HepG2 (cell line): Measurements from ENCODE around the gene P4HA1. TPM values are rescaled to one million over a fixed set of nuclear protein-coding genes. Genes with fewer than 3 reads are reported as not detected.
A peak's percentile ranks its signal among the peaks of the same experiment; 100 is the strongest.

ENCODE experiments used
- ATF1 ChIP-seq: IDR thresholded peaks from 2 replicates; pipeline ENCODE4 v1.6.1; 2016; ENCODE audit warnings: mild to moderate bottlenecking, control low read depth
- CBX5 ChIP-seq: sonication (generic); formaldehyde crosslinking; IDR thresholded peaks from 2 replicates; pipeline ENCODE4 v1.4.0; 2020; ENCODE audit warnings: missing genetic modification reagents, borderline replicate concordance
- ELF3 ChIP-seq: IDR thresholded peaks from 2 replicates; pipeline ENCODE4 v1.6.1; 2016; ENCODE audit warnings: missing genetic modification reagents, missing compliant biosample characterization
- FOXA1 ChIP-seq, 2 experiments: fragments of 450-650 bp in 1 of 2; sonication (generic) in 1 of 2; formaldehyde crosslinking in 1 of 2; IDR thresholded peaks; 2 replicates each; pipeline versions ENCODE4 v1.4.0 to v1.6.1; 2016 to 2020; ENCODE audit warnings: missing genetic modification reagents in 1 of 2
- KLF16 ChIP-seq, 2 experiments: sonication (generic) in 1 of 2; formaldehyde crosslinking in 1 of 2; IDR thresholded peaks; 2 replicates each; pipeline versions ENCODE4 v1.6.1 to v1.8.0; 2016 to 2023; ENCODE audit warnings: missing genetic modification reagents in 2 of 2, missing compliant biosample characterization in 1 of 2
- RFXAP ChIP-seq: sonication (generic); formaldehyde crosslinking; IDR thresholded peaks from 2 replicates; pipeline ENCODE4 v1.4.0; 2020; ENCODE audit warnings: missing genetic modification reagents, borderline replicate concordance
- TCF12 ChIP-seq, 2 experiments: fragments of 450-650 bp in 1 of 2; sonication (generic) in 1 of 2; formaldehyde crosslinking in 1 of 2; IDR thresholded peaks; 2 replicates each; pipeline versions ENCODE4 v1.6.1 to v1.8.0; 2017 to 2022; ENCODE audit warnings: antibody characterized with exemption in 1 of 2, mild to moderate bottlenecking in 1 of 2, missing genetic modification reagents in 1 of 2, moderate library complexity in 1 of 2
- ZBTB40 ChIP-seq, 2 experiments: fragments of 450-650 bp in 1 of 2; sonication (generic) in 1 of 2; formaldehyde crosslinking in 1 of 2; IDR thresholded peaks; 2 replicates each; pipeline versions ENCODE4 v1.6.1 to v1.8.0; 2016 to 2022; ENCODE audit warnings: antibody characterized with exemption in 1 of 2, mild to moderate bottlenecking in 1 of 2, missing genetic modification reagents in 1 of 2
- ZMYM4 ChIP-seq: sonication (generic); formaldehyde crosslinking; IDR thresholded peaks from 2 replicates; pipeline ENCODE4 v1.8.1; 2023; ENCODE audit warnings: mild to moderate bottlenecking, missing genetic modification reagents
- ZNF143 ChIP-seq: sonication (generic); formaldehyde crosslinking; IDR thresholded peaks from 2 replicates; pipeline ENCODE4 v1.4.0; 2020; ENCODE audit warnings: missing genetic modification reagents
- ZNF230 ChIP-seq: sonication (generic); formaldehyde crosslinking; IDR thresholded peaks from 2 replicates; pipeline ENCODE4 v1.4.0; 2020; ENCODE audit warnings: mild to moderate bottlenecking, missing genetic modification reagents
- ZNF260 ChIP-seq: sonication (generic); formaldehyde crosslinking; IDR thresholded peaks from 2 replicates; pipeline ENCODE4 v1.4.0; 2020; ENCODE audit warnings: missing genetic modification reagents, low read depth, mild to moderate bottlenecking, borderline replicate concordance
- ZNF609 ChIP-seq: sonication (generic); formaldehyde crosslinking; IDR thresholded peaks from 2 replicates; pipeline ENCODE4 v1.4.0; 2020; ENCODE audit warnings: mild to moderate bottlenecking, missing genetic modification reagents, borderline replicate concordance
- polyA plus RNA-seq, 8 experiments: library from polyadenylated mRNA; depleted of rRNA in 3 of 8; stranded (reverse) in 7 of 8; unstranded in 1 of 8; fragments of >200 nt; fragmentation: Illumina TruSeq in 4 of 8; extraction: Trizol in 4 of 8; gene quantifications; 2 replicates each; pipeline versions ENCODE4 v1.2.1 to v1.2.3, GENCODE V29; 2011 to 2016; ENCODE audit warnings: low read depth in 4 of 8, missing spikeins in 1 of 8, mixed read lengths in 1 of 8; ENCODE audit not compliant: insufficient read depth in 1 of 8
- total RNA-seq, 5 experiments: library from RNA; depleted of rRNA; stranded (reverse); fragments of >200 nt; fragmentation: Illumina TruSeq; extraction: Trizol; gene quantifications; 2 replicates each; pipeline ENCODE4 v1.2.3, GENCODE V29; 2016; ENCODE audit warnings: low read depth in 1 of 5
- TF ChIP-seq, protein P1 (sequence below): sonication (generic); formaldehyde crosslinking; IDR thresholded peaks from 2 replicates; pipeline ENCODE4 v1.5.0; 2020; ENCODE audit warnings: missing genetic modification reagents

Gene P4HA1
- total and polyA plus RNA-seq, 2 of the 13 experiments (the other 11 are each of a cell fraction or from before 2014, with no cell fraction given), result 63.1 to 196 TPM

DNA sequence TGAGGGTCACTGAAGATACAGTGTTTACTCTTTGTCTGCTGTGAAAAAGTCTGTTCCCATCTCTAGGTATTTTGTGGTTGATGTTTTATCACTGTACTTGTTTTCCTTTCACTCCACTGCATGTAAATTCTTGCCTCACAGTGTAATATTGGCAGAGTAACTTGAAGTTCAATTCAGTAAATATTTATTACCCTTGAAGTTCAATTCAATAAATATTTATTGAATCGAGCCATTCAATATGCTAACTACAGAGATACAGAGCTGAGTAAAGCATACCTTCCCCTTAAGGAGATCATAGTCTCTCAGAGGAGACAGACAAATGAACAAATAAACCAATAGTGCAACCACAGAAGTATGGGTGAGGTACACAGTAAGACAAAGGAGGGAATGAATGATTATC, 22.8 kb upstream of the P4HA1 start (continued):
- no peak for TF ChIP-seq ZBTB40 (IDR thresholded peaks at IDR 0.05)
- TF ChIP-seq ZBTB40 (CRISPR knock-in tag; IDR thresholded peaks at IDR 0.05), result no peak
- no peak for TF ChIP-seq RFXAP (CRISPR knock-in tag)
- 0 out of 2 replicates have a peak, but pooled peaks have one; percentile 22 for TF ChIP-seq ELF3 (CRISPR knock-in tag)
- no peak for TF ChIP-seq KLF16 (CRISPR knock-in tag; IDR thresholded peaks at IDR 0.05)
- no peak for TF ChIP-seq ZNF260 (CRISPR knock-in tag)
- peak; percentile 76 for TF ChIP-seq FOXA1 (IDR thresholded peaks at IDR 0.05)
- 0 out of 2 replicates have a peak, but pooled peaks have one; percentile 24 for TF ChIP-seq FOXA1 (CRISPR knock-in tag; IDR thresholded peaks at IDR 0.05)
- peak; percentile 70; the same call in 1 of the 2 replicates for TF ChIP-seq ZNF609 (CRISPR knock-in tag)
- no peak for TF ChIP-seq ZNF230
- TF ChIP-seq ZNF143 (CRISPR knock-in tag), result no peak
- no peak for TF ChIP-seq CBX5 (CRISPR knock-in tag)
- no peak for TF ChIP-seq ATF1 (CRISPR knock-in tag)
- TF ChIP-seq, protein P1, sequence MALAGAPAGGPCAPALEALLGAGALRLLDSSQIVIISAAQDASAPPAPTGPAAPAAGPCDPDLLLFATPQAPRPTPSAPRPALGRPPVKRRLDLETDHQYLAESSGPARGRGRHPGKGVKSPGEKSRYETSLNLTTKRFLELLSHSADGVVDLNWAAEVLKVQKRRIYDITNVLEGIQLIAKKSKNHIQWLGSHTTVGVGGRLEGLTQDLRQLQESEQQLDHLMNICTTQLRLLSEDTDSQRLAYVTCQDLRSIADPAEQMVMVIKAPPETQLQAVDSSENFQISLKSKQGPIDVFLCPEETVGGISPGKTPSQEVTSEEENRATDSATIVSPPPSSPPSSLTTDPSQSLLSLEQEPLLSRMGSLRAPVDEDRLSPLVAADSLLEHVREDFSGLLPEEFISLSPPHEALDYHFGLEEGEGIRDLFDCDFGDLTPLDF (CRISPR knock-in tag), result no peak
- TF ChIP-seq TCF12 (IDR thresholded peaks at IDR 0.05), result no peak
- TF ChIP-seq TCF12 (CRISPR knock-in tag; IDR thresholded peaks at IDR 0.05), result peak; percentile 56; the same call in 1 of the 2 replicates
- TF ChIP-seq ZMYM4 (CRISPR knock-in tag), result no peak
